Stimulated activated naive CD8-positive, alpha-beta T cell treated with anti-CD3 and anti-CD28 coated beads, Interleukin-15, Interleukin-2, amounts not matched to agents 100 U/mL and 50 U/mL, for 24 hours (primary cell): ENCODE data around the gene MARF1.
"Not testable (repeated sequence)": the region's sequence is repeated elsewhere in the genome, so short reads cannot be mapped to it uniquely, and the experiment has no call there.

ENCODE experiments used
- ATAC-seq: fragments of 150-1000 bp; cut with Tn5 transposase; one replicate; pipeline ENCODE4 v1.10.0; 2021
- DNase-seq: peaks from one replicate; pipeline ENCODE4 v3.0.0; 2021

The MARF1 gene

GRCh38 chr16:15643048-15643945 lies at the start of gene MARF1:
Gene MARF1, minus strand, starts transcription at chr16:15643154. Its CDS starts 3,921 bp downstream, at chr16:15639233.
- DNase-seq (peak; percentile 100), ATAC-seq (peak; percentile 80)

- not testable (repeated sequence) for ATAC-seq, DNase-seq
Observed at GRCh38 chr16:15692508-15692907, 49.6 kb upstream of the MARF1 start.

GRCh38 chr16:15691046-15691445 lies 48.1 kb upstream of the MARF1 start:
- no peak for ATAC-seq
- no peak for DNase-seq

GRCh38 chr16:15690296-15690695 lies 47.3 kb upstream of the MARF1 start:
- ATAC-seq (no peak), DNase-seq (no peak)

GRCh38 chr16:15689290-15689689 lies 46.3 kb upstream of the MARF1 start:
- ATAC-seq (no peak), DNase-seq (no peak)

GRCh38 chr16:15686287-15686686 lies 43.3 kb upstream of the MARF1 start:
- DNase-seq, result no peak
- no peak for ATAC-seq

GRCh38 chr16:15682105-15682570 lies 39.2 kb upstream of the MARF1 start:
- DNase-seq, result peak; percentile 47
- ATAC-seq, result peak; percentile 89

- no peak for ATAC-seq
Observed at GRCh38 chr16:15677447-15677846, 34.5 kb upstream of the MARF1 start.

GRCh38 chr16:15676506-15676905 lies 33.6 kb upstream of the MARF1 start:
- no peak for ATAC-seq
- DNase-seq, result no peak

More at GRCh38 chr16:15677447-15677846, 34.5 kb upstream of the MARF1 start:
- DNase-seq, result no peak

GRCh38 chr16:15674571-15674970 lies 31.6 kb upstream of the MARF1 start:
- ATAC-seq (no peak), DNase-seq (no peak)

GRCh38 chr16:15672514-15673167 lies 29.7 kb upstream of the MARF1 start:
- DNase-seq, result peak; percentile 59
- peak; percentile 80 for ATAC-seq

- not testable (repeated sequence) for ATAC-seq, DNase-seq
Observed at GRCh38 chr16:15672127-15672513, 29.2 kb upstream of the MARF1 start.

GRCh38 chr16:15671530-15672117 lies 28.7 kb upstream of the MARF1 start:
- no peak for ATAC-seq
- no peak for DNase-seq

- DNase-seq (no peak), ATAC-seq (no peak)
Observed at GRCh38 chr16:15667091-15667742, 24.3 kb upstream of the MARF1 start.

GRCh38 chr16:15665107-15665506 lies 22.2 kb upstream of the MARF1 start:
- ATAC-seq (no peak), DNase-seq (no peak)

- DNase-seq (no peak), ATAC-seq (no peak)
Observed at GRCh38 chr16:15660203-15660601, 17.2 kb upstream of the MARF1 start.

- ATAC-seq (no peak), DNase-seq (no peak)
Observed at GRCh38 chr16:15658556-15658955, 15.6 kb upstream of the MARF1 start.

- ATAC-seq, result peak; percentile 63
- no peak for DNase-seq
Observed at GRCh38 chr16:15658149-15658548, 15.2 kb upstream of the MARF1 start.

- DNase-seq, ATAC-seq: not testable (repeated sequence)
Observed at GRCh38 chr16:15655561-15655960, 12.6 kb upstream of the MARF1 start.

- ATAC-seq (no peak), DNase-seq (no peak)
Observed at GRCh38 chr16:15654591-15654990, 11.6 kb upstream of the MARF1 start.

GRCh38 chr16:15653227-15653626 lies 10.3 kb upstream of the MARF1 start:
- no peak for ATAC-seq
- DNase-seq, result no peak

- no peak for DNase-seq
- no peak for ATAC-seq
Observed at GRCh38 chr16:15652293-15653001, 9.5 kb upstream of the MARF1 start.
